A673 (cell line): ENCODE results near the gene PLCD1.

Experiments
- CTCF ChIP-seq: fragments of 300-800, 200-600 bp; sonication (generic); conservative IDR thresholded peaks from 2 replicates; pipeline ENCODE4 v1.5.1; 2017; ENCODE audit warnings: low read depth, mild to moderate bottlenecking, antibody characterized with exemption, low read length, moderate library complexity, mixed read lengths
- EZH2 ChIP-seq: fragments of 200-600 bp; sonication (generic); IDR thresholded peaks from 2 replicates; pipeline ENCODE4 v1.6.1; 2017; ENCODE audit warnings: borderline replicate concordance, low read depth, mild to moderate bottlenecking, mixed read lengths, antibody characterized with exemption, low read length; ENCODE audit not compliant: poor library complexity, severe bottlenecking

- TF ChIP-seq CTCF (no peak), EZH2 (no peak)
These were observed 30.1 kb upstream of the PLCD1 start for GRCh38 chr3:38059591-38059990.
